ENCODE data around the gene SPRING1. TPM values are rescaled to one million over a fixed set of nuclear protein-coding genes. Genes with fewer than 3 reads are reported as not detected.

SPRING1 gene, protein sequence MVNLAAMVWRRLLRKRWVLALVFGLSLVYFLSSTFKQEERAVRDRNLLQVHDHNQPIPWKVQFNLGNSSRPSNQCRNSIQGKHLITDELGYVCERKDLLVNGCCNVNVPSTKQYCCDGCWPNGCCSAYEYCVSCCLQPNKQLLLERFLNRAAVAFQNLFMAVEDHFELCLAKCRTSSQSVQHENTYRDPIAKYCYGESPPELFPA
- total RNA-seq (10 to 100 TPM in 6 of 9 donors, 1 to 10 TPM in 3; 8.2 to 24.4 (median 14.6) TPM), polyA plus RNA-seq (10 to 100 TPM in 1 of 2 donors, 1 to 10 TPM in 1; 9.2 to 14.0 TPM)
- long read RNA-seq, donor 1, full-length matches to known transcripts, result 17 of 21 reads
- long read RNA-seq, donor 1, partial matches to known transcripts, result 1 of 21 reads
- long read RNA-seq, donor 1, other reads (novel, unspliced or antisense), result 3 of 21 reads
- long read RNA-seq, donor 2, partial matches to known transcripts, result 1 of 3 reads
- long read RNA-seq, donor 2, other reads (novel, unspliced or antisense), result 2 of 3 reads
- long read RNA-seq, donor 3, full-length matches to known transcripts, result 21 of 26 reads
- long read RNA-seq, donor 3, partial matches to known transcripts, result 0 of 26 reads
- long read RNA-seq, donor 3, other reads (novel, unspliced or antisense), result 5 of 26 reads

GRCh38 chr12:116737774-116738657 lies at the start of gene SPRING1, which contains the start of gene RNFT2:
SPRING1 (minus strand) TSS chr12:116738069; CDS start chr12:116737900, 169 bp downstream.
RNFT2 (plus strand) TSS chr12:116738315; CDS start chr12:116740498, 2,183 bp downstream.
- peak within 1 kb of the TSS; percentile 79 to 97 (median 88) for H3K4me3 ChIP-seq
- no peaks in the 10 kb centered on the region for H3K27me3 ChIP-seq
- intact Hi-C loops (cut with DNase I), result loop anchor here in 4 of 10 donors (1.0 to 5.0 kb wide), 4 partner anchors 79 to 84 kb away; no protein-coding TSS in a partner anchor
- 0 to 1% (median 0%) methylated on average over 43 to 80 of the region's 80 CpGs for WGBS, 4 donors
- H3K9me3 ChIP-seq, result no peaks in the 10 kb centered on the region
- peaks cover 3 to 18% (median 13%) of the 10 kb centered on the region in 12 donors for H3K4me1 ChIP-seq
- peak in 1 of 12 donors; percentile 19 for TF ChIP-seq CTCF (IDR thresholded peaks at IDR 0.05)
- peak; percentile 52 to 87 for TF ChIP-seq POLR2A (IDR thresholded peaks at IDR 0.05)
- H3K27ac ChIP-seq, result peak within 1 kb of the TSS in 11 of 12 donors; percentile 54 to 87 (median 76)
- H3K36me3 ChIP-seq, result peaks cover 0 to 22% (median 19%) of the 10 kb centered on the region in 9 donors
- ATAC-seq, result peak; percentile 100
- peak; percentile 98 to 100 (median 99) for DNase-seq

GRCh38 chr12:116784238-116784612 lies 46.4 kb upstream of the SPRING1 start:
- H3K9me3 ChIP-seq, result no peaks in the 10 kb centered on the region
- 94 to 97% (median 94%) methylated on average over 7 of the region's 7 CpGs for WGBS, 4 donors
- ATAC-seq, result no peak
- TF ChIP-seq POLR2A (IDR thresholded peaks at IDR 0.05) (no peak), CTCF (IDR thresholded peaks at IDR 0.05) (no peak)
- intact Hi-C loops (cut with DNase I), result no loop called here
- DNase-seq, result no peak
- H3K4me3 ChIP-seq, result no peak overlapping the region
- no peak overlapping the region for H3K27ac ChIP-seq
- no peaks in the 10 kb centered on the region for H3K27me3 ChIP-seq
- H3K4me1 ChIP-seq, result no peaks in the 10 kb centered on the region
- H3K36me3 ChIP-seq, result no peaks in the 10 kb centered on the region

DNA sequence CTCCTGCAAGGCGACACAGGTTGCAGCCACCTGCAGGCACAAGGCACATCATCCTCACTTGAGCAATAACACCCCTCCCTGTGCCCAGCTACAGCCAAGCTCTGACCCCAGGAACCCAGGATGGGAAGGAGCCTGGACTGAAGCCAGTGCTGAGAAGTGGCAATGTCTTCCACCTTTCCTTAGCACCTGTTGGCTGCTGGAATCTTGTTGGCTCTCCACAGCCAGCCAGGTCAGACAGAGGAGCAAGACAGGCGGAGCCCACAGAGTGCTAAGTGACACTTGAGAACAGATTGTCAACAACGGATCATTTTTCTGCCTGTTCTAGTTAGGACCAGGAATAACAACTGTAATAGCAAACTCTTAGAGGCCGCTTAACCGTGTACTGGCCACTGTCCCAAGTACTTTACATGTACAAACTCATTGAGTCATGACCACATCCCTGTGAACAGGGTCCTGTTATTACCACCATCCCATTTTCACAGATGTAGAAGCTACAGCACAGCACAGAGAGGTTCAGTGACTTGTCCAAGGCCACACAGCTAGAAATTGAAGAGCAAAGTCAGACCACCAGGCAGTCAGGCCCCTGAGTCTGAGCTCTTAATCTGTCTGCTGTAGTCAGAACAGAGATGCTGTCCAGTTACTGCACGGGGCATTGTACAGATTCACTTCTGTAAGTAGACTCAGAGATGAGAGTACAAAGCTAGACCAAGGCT lies 45.8 kb upstream of the SPRING1 start:
- TF ChIP-seq CTCF (IDR thresholded peaks at IDR 0.05) (no peak), POLR2A (IDR thresholded peaks at IDR 0.05) (no peak)
- ATAC-seq, result no peak
- 73 to 88% (median 84%) methylated on average over 5 to 6 of the region's 6 CpGs for WGBS, 4 donors
- no peaks in the 10 kb centered on the region for H3K27me3 ChIP-seq
- H3K27ac ChIP-seq, result no peak overlapping the region
- no peaks in the 10 kb centered on the region for H3K9me3 ChIP-seq
- intact Hi-C loops (cut with DNase I), result no loop called here
- no peak for DNase-seq
- H3K36me3 ChIP-seq, result no peaks in the 10 kb centered on the region
- no peaks in the 10 kb centered on the region for H3K4me1 ChIP-seq
- H3K4me3 ChIP-seq, result no peak overlapping the region
